Cortex of kidney (tissue), 1 donor: ENCODE measurements around the gene RAB22A.
"Not testable (repeated sequence)": the region's sequence is repeated elsewhere in the genome, so short reads cannot be mapped to it uniquely, and the experiment has no call there.

ENCODE experiments used
- DNase-seq: peaks from one replicate; lab custom pipeline; 2025; lab: John Stamatoyannopoulos, UW

Gene RAB22A

DNA sequence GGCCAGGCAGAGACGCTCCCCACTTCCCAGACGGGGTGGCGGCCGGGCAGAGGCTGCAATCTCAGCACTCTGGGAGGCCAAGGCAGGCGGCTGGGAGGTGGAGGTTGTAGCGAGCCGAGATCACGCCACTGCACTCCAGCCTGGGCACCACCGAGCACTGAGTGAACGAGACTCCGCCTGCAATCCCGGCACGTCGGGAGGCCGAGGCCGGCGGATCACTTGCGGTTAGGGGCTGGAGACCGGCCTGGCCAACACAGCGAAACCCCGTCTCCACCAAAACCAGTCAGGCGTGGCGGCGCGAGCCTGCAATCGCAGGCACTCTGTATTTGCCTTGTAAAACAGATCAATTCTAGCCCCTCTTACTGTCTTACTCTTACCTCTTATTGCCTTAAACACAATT lies 105.3 kb downstream of the RAB22A start:
- DNase-seq, result not testable (repeated sequence)

DNA sequence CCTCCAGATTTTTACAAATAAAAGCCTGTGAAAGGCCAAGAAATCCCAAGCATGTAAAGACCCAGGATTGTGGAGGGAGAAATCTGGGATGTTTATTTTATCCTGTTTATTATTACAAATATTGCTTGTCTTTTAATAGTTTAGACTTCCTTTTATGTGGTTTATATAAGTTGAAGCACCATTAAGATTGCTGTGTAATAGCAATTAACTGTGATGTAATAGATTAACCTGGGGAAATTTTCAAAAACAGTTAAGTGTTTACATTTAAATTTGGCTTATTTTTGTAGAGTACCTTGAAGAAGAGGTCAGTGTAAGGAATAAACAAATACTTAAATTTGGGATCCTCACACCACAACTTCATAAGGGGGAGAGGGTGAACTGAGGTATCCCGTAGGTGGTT lies 106.5 kb downstream of the RAB22A start:
- no peak for DNase-seq

DNA sequence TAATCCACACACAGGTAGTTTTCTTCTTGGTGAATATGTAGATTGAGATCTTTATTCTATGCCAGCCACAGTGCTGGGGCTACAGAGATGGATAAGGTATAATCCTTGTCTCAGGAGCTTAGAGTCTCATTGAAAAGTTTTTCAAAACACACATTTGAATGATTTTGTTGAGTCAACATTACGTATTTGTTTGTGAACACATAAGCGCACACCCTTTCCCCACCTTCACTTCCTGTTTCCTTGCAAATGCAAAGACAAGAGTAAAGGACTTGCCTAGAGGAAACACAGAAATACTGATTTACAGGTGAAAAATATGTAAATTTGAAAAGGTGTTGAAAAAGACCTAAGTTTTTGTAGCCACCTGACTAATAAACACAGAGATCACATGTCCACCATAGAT lies 107.3 kb downstream of the RAB22A start:
- no peak for DNase-seq
